MM.1S (cell line): ENCODE results near the gene CD7.

Source experiments
- DNase-seq: peaks from one replicate; pipeline ENCODE4 v3.0.0-alpha.2; 2015
- H2AFZ ChIP-seq: fragments of 300-600 bp; sonication (generic); 2 replicates; pipeline ENCODE4 v1.6.0; 2016; ENCODE audit warnings: antibody characterized with exemption, low read length
- H3F3A ChIP-seq: fragments of 300-600 bp; sonication (generic); 2 replicates; pipeline ENCODE4 v1.6.1; 2016; ENCODE audit warnings: mild to moderate bottlenecking, antibody characterized with exemption, low read length, moderate library complexity, mixed read lengths; ENCODE audit not compliant: insufficient read depth
- H3K27ac ChIP-seq: fragments of 300-600 bp; sonication (generic); 2 replicates; pipeline ENCODE4 v1.5.1; 2016; ENCODE audit warnings: mild to moderate bottlenecking, low read length
- H3K27me3 ChIP-seq: fragments of 300-600 bp; sonication (generic); replicated peaks from 2 replicates; pipeline ENCODE4 v1.6.0; 2016; ENCODE audit warnings: low read length; ENCODE audit not compliant: insufficient read depth
- H3K36me3 ChIP-seq: fragments of 300-600 bp; sonication (generic); replicated peaks from 2 replicates; pipeline ENCODE4 v1.6.1; 2016; ENCODE audit warnings: mild to moderate bottlenecking, low read length, mixed read lengths; ENCODE audit not compliant: insufficient read depth
- H3K4me1 ChIP-seq: fragments of 300-600 bp; sonication (generic); 2 replicates; pipeline ENCODE4 v1.6.1; 2016; ENCODE audit warnings: low read length, mixed read lengths
- H3K4me2 ChIP-seq: fragments of 300-600 bp; sonication (generic); 2 replicates; pipeline ENCODE4 v1.6.0; 2016; ENCODE audit warnings: low read depth, low read length
- H3K4me3 ChIP-seq: fragments of 300-600 bp; sonication (generic); 2 replicates; pipeline ENCODE4 v1.5.1; 2016; ENCODE audit warnings: low read length, mixed read lengths
- H3K79me2 ChIP-seq: fragments of 300-600 bp; sonication (generic); 2 replicates; pipeline ENCODE4 v1.6.1; 2016; ENCODE audit warnings: mixed run types, low read length, mixed read lengths
- H3K9ac ChIP-seq: fragments of 300-600 bp; sonication (generic); 2 replicates; pipeline ENCODE4 v1.6.1; 2016; ENCODE audit warnings: low read length, mixed read lengths
- H3K9me2 ChIP-seq: fragments of 300-600 bp; sonication (generic); replicated peaks from 2 replicates; pipeline ENCODE4 v1.6.1; 2016; ENCODE audit warnings: mild to moderate bottlenecking, low read length, mixed read lengths; ENCODE audit not compliant: insufficient read depth
- H3K9me3 ChIP-seq: fragments of 300-600 bp; sonication (generic); replicated peaks from 2 replicates; pipeline ENCODE4 v1.6.1; 2016; ENCODE audit warnings: mild to moderate bottlenecking, low read length, mixed read lengths; ENCODE audit not compliant: insufficient read depth
- H4K20me1 ChIP-seq: fragments of 300-600 bp; sonication (generic); 2 replicates; pipeline ENCODE4 v1.6.1; 2016; ENCODE audit warnings: mild to moderate bottlenecking, low read length, moderate library complexity, mixed read lengths; ENCODE audit not compliant: insufficient read depth
- CTCF ChIP-seq: fragments of 300-600 bp; sonication (generic); IDR thresholded peaks from 2 replicates; pipeline ENCODE4 v1.5.1; 2016; ENCODE audit warnings: antibody characterized with exemption, low read length, mixed read lengths
- EZH2 ChIP-seq: fragments of 300-600 bp; sonication (generic); optimal IDR thresholded peaks from 2 replicates; pipeline ENCODE3; 2017; ENCODE audit warnings: low read depth, mild to moderate bottlenecking, antibody characterized with exemption, low read length, mixed read lengths
- EZH2phosphoT487 ChIP-seq: fragments of 300-600 bp; sonication (generic); IDR thresholded peaks from 2 replicates; pipeline ENCODE4 v1.6.1; 2018; ENCODE audit warnings: antibody characterized with exemption, low read length

The CD7 gene

GRCh38 chr17:82282239-82283207 is 34.9 kb downstream of the CD7 start:
- Histone ChIP-seq H3K4me1 (no peaks in the 10 kb centered on the region), H2AFZ (no peak overlapping the region), H3K79me2 (no peaks in the 10 kb centered on the region), H3K9me2 (no peaks in the 10 kb centered on the region), H3K27me3 (no peaks in the 10 kb centered on the region), H3K36me3 (no peaks in the 10 kb centered on the region), H3K27ac (no peak overlapping the region), H4K20me1 (no peaks in the 10 kb centered on the region), H3K9ac (no peak overlapping the region), H3F3A (no peaks in the 10 kb centered on the region; the same call in 1 of the 2 replicates), H3K4me3 (no peak overlapping the region), H3K4me2 (no peak overlapping the region), H3K9me3 (no peaks in the 10 kb centered on the region)
- TF ChIP-seq EZH2phosphoT487, result no peak
- no peak for DNase-seq

- H3K4me2 ChIP-seq, result no peak overlapping the region
- H3K36me3 ChIP-seq, result no peaks in the 10 kb centered on the region
- no peak overlapping the region for H3K27ac ChIP-seq
Observed at GRCh38 chr17:82281502-82282238, 35.7 kb downstream of the CD7 start.

DNA sequence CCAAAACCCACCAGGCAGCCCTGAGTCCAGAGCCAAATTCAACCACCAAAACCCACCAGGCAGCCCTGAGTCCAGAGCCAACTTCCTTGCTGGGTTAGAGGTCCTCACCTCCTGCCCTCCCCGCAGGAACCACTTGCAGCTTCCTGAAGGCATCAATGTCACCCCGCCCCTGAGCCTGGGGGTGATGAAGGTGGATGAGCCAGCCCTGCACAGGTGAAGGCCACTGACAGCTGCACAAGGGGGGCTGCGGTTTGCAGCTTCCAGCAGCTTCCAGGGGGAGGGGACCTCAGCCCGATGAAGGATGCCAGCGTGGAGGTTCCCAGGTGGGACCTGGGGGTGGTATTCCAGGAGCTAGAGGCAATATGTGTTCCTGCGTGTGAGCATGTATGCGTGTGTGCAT is 36.3 kb downstream of the CD7 start:
- Histone ChIP-seq H4K20me1 (no peaks in the 10 kb centered on the region), H3K27me3 (no peaks in the 10 kb centered on the region), H3F3A (no peaks in the 10 kb centered on the region), H3K9me2 (no peaks in the 10 kb centered on the region), H3K79me2 (no peaks in the 10 kb centered on the region), H3K4me3 (no peak overlapping the region), H3K9ac (no peak overlapping the region), H3K27ac (no peak overlapping the region), H2AFZ (no peak overlapping the region), H3K9me3 (no peaks in the 10 kb centered on the region), H3K4me2 (no peak overlapping the region), H3K4me1 (no peaks in the 10 kb centered on the region), H3K36me3 (no peaks in the 10 kb centered on the region)
- no peak for TF ChIP-seq EZH2phosphoT487
- no peak for TF ChIP-seq EZH2
- TF ChIP-seq CTCF, result no peak
- no peak for DNase-seq

More at GRCh38 chr17:82281502-82282238, 35.7 kb downstream of the CD7 start:
- Histone ChIP-seq H3F3A (no peaks in the 10 kb centered on the region), H3K27me3 (no peaks in the 10 kb centered on the region), H4K20me1 (no peaks in the 10 kb centered on the region), H3K9ac (no peak overlapping the region), H3K9me2 (no peaks in the 10 kb centered on the region), H3K79me2 (no peaks in the 10 kb centered on the region), H2AFZ (no peak overlapping the region), H3K4me3 (no peak overlapping the region), H3K9me3 (no peaks in the 10 kb centered on the region), H3K4me1 (no peaks in the 10 kb centered on the region)
- DNase-seq, result no peak
- no peak for TF ChIP-seq EZH2phosphoT487
- TF ChIP-seq CTCF, result no peak
- TF ChIP-seq EZH2, result no peak
